ENCODE results near the gene GRID2.

DNA sequence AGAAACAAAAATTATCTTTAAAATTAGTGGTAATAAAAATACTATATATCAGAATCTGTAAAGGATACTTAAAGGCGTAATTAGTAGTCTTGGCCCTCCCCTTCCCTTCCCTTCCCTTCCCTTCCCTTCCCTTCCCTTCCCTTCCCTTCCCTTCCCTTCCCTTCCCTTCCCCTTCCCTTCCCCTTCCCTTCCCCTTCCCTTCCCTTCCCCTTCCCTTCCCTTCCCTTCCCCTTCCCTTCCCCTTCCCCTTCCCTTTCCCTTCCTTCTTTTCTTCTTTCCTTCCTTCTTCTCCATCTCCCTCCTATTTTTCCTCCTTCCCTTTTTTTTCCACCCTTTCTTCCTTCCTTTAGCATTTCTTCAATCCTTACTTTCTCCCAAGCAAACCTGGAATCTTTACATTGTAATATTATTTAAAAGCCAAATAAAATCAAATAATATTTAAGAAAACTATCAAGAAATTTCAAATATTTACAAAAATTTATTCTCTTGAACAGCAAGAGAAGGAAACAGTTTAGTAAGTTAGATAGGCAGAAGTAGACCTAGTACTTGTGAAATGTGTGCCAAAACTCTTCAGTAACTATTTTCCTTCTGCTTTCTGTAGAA lies 1145.0 kb downstream of the GRID2 start:
- TF ChIP-seq, protein P1, sequence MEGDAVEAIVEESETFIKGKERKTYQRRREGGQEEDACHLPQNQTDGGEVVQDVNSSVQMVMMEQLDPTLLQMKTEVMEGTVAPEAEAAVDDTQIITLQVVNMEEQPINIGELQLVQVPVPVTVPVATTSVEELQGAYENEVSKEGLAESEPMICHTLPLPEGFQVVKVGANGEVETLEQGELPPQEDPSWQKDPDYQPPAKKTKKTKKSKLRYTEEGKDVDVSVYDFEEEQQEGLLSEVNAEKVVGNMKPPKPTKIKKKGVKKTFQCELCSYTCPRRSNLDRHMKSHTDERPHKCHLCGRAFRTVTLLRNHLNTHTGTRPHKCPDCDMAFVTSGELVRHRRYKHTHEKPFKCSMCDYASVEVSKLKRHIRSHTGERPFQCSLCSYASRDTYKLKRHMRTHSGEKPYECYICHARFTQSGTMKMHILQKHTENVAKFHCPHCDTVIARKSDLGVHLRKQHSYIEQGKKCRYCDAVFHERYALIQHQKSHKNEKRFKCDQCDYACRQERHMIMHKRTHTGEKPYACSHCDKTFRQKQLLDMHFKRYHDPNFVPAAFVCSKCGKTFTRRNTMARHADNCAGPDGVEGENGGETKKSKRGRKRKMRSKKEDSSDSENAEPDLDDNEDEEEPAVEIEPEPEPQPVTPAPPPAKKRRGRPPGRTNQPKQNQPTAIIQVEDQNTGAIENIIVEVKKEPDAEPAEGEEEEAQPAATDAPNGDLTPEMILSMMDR (IDR thresholded peaks at IDR 0.05): no peak
- TF ChIP-seq RAD21 (IDR thresholded peaks at IDR 0.05; ENCODE audit: low read length): no peak
- no peak for TF ChIP-seq NRF1 (IDR thresholded peaks at IDR 0.05; ENCODE audit: low read depth, low read length)
- no peak for TF ChIP-seq EP300 (IDR thresholded peaks at IDR 0.05; ENCODE audit: borderline replicate concordance in 1 of 2, low read depth in 1 of 2, low read length in 1 of 2)
- TF ChIP-seq EZH2phosphoT487 (IDR thresholded peaks at IDR 0.05; ENCODE audit: borderline replicate concordance, low read depth): no peak
- no peak for TF ChIP-seq POLR2AphosphoS5 (IDR thresholded peaks at IDR 0.05; ENCODE audit: low read depth, low read length)
- TF ChIP-seq, protein P2, sequence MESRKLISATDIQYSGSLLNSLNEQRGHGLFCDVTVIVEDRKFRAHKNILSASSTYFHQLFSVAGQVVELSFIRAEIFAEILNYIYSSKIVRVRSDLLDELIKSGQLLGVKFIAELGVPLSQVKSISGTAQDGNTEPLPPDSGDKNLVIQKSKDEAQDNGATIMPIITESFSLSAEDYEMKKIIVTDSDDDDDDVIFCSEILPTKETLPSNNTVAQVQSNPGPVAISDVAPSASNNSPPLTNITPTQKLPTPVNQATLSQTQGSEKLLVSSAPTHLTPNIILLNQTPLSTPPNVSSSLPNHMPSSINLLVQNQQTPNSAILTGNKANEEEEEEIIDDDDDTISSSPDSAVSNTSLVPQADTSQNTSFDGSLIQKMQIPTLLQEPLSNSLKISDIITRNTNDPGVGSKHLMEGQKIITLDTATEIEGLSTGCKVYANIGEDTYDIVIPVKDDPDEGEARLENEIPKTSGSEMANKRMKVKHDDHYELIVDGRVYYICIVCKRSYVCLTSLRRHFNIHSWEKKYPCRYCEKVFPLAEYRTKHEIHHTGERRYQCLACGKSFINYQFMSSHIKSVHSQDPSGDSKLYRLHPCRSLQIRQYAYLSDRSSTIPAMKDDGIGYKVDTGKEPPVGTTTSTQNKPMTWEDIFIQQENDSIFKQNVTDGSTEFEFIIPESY (IDR thresholded peaks at IDR 0.05; ENCODE audit: borderline replicate concordance, low read depth): no peak
- no peak for TF ChIP-seq JUND (IDR thresholded peaks at IDR 0.05)
- TF ChIP-seq YY1 (IDR thresholded peaks at IDR 0.05; ENCODE audit: low read depth): no peak
- TF ChIP-seq, protein P3, sequence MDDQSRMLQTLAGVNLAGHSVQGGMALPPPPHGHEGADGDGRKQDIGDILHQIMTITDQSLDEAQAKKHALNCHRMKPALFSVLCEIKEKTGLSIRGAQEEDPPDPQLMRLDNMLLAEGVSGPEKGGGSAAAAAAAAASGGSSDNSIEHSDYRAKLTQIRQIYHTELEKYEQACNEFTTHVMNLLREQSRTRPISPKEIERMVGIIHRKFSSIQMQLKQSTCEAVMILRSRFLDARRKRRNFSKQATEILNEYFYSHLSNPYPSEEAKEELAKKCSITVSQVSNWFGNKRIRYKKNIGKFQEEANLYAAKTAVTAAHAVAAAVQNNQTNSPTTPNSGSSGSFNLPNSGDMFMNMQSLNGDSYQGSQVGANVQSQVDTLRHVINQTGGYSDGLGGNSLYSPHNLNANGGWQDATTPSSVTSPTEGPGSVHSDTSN (IDR thresholded peaks at IDR 0.05): no peak
- TF ChIP-seq, protein P4, sequence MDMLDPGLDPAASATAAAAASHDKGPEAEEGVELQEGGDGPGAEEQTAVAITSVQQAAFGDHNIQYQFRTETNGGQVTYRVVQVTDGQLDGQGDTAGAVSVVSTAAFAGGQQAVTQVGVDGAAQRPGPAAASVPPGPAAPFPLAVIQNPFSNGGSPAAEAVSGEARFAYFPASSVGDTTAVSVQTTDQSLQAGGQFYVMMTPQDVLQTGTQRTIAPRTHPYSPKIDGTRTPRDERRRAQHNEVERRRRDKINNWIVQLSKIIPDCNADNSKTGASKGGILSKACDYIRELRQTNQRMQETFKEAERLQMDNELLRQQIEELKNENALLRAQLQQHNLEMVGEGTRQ (IDR thresholded peaks at IDR 0.05; ENCODE audit: borderline replicate concordance, low read depth, low read length): no peak
- TF ChIP-seq, protein P5, sequence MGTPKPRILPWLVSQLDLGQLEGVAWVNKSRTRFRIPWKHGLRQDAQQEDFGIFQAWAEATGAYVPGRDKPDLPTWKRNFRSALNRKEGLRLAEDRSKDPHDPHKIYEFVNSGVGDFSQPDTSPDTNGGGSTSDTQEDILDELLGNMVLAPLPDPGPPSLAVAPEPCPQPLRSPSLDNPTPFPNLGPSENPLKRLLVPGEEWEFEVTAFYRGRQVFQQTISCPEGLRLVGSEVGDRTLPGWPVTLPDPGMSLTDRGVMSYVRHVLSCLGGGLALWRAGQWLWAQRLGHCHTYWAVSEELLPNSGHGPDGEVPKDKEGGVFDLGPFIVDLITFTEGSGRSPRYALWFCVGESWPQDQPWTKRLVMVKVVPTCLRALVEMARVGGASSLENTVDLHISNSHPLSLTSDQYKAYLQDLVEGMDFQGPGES (IDR thresholded peaks at IDR 0.05; ENCODE audit: low read depth, low read length): no peak
- no peak for TF ChIP-seq SMC3 (IDR thresholded peaks at IDR 0.05; ENCODE audit: low read depth, low read length)

Data from SK-N-SH (cell line).